ENCODE results near the gene MRPL55. TPM values are rescaled to one million over a fixed set of nuclear protein-coding genes. Genes with fewer than 3 reads are reported as not detected.

MRPL55 gene
- total RNA-seq, 1 donor from 2014 or later = 51.0 TPM

DNA sequence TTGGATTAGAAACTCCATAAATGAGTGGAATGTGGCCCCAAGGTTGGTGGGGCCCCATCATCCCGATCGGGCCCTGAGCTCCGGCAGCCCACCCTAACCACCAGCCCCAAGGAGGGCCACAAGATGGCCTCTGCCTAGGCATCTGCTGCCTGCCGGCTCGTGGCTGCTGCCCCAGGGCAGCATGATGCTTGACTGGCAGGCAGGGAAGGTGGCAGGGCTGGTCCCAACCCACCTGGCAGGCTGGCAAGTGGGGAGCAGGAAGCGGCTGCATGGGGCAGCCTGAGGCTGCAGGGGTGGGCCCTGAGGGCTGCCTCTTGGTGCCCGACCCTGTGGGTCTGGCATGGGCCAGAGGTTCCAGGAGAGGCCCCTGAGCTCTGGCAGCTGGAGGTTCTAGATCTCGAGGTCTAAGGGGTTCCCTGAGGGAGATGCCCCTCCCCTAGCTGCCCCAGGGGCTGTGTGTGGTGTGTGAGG, 39.9 kb upstream of the MRPL55 start:
- intact Hi-C loops (cut with micrococcal nuclease) = no loop called here
- H3K9me3 ChIP-seq (replicated peaks) = no peaks in the 10 kb centered on the region
- no peaks in the 10 kb centered on the region for H3K27me3 ChIP-seq (ENCODE audit: low read depth)
- H3K36me3 ChIP-seq = peaks cover 37% of the 10 kb centered on the region
- TF ChIP-seq, protein P1, sequence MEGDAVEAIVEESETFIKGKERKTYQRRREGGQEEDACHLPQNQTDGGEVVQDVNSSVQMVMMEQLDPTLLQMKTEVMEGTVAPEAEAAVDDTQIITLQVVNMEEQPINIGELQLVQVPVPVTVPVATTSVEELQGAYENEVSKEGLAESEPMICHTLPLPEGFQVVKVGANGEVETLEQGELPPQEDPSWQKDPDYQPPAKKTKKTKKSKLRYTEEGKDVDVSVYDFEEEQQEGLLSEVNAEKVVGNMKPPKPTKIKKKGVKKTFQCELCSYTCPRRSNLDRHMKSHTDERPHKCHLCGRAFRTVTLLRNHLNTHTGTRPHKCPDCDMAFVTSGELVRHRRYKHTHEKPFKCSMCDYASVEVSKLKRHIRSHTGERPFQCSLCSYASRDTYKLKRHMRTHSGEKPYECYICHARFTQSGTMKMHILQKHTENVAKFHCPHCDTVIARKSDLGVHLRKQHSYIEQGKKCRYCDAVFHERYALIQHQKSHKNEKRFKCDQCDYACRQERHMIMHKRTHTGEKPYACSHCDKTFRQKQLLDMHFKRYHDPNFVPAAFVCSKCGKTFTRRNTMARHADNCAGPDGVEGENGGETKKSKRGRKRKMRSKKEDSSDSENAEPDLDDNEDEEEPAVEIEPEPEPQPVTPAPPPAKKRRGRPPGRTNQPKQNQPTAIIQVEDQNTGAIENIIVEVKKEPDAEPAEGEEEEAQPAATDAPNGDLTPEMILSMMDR (IDR thresholded peaks at IDR 0.05; ENCODE audit: borderline replicate concordance) = no peak
- DNase-seq = no peak
- H3K4me3 ChIP-seq = peak overlapping the region; percentile 59
- H3K27ac ChIP-seq (replicated peaks) = peak overlapping the region; percentile 90
- peaks cover 77% of the 10 kb centered on the region for H3K4me1 ChIP-seq

DNA sequence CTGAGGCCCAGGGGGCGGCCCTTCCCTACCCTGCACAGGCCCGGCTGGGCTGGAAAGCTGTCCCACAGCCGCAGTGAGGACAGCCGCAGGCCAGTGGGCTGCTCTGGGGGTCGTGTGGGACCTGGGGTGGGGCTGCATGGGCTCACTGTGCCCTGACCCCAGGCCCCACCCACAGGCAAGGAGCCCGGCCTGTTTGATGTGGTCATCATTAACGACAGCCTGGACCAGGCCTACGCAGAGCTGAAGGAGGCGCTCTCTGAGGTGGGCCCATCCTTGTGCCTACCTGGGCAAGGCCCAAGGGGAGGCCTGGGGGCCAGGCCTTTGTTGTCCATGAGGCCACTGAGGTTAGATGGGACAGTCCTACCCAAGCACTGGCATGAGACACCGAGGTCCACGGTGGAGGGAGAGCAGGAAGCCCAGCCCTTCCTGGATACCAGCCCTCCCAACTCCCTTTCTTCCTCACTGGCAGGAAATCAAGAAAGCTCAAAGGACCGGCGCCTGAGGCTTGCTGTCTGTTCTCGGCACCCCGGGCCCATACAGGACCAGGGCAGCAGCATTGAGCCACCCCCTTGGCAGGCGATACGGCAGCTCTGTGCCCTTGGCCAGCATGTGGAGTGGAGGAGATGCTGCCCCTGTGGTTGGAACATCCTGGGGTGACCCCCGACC, 39.2 kb upstream of the MRPL55 start:
- no peaks in the 10 kb centered on the region for H3K9me3 ChIP-seq (replicated peaks)
- peaks cover 83% of the 10 kb centered on the region for H3K4me1 ChIP-seq
- peaks cover 37% of the 10 kb centered on the region for H3K36me3 ChIP-seq
- peak overlapping the region; percentile 90 for H3K27ac ChIP-seq (replicated peaks)
- H3K27me3 ChIP-seq (ENCODE audit: low read depth) = no peaks in the 10 kb centered on the region
- TF ChIP-seq, protein P1 (IDR thresholded peaks at IDR 0.05; ENCODE audit: borderline replicate concordance) = no peak
- intact Hi-C loops (cut with micrococcal nuclease) = no loop called here
- H3K4me3 ChIP-seq = peak overlapping the region; percentile 59
- DNase-seq = no peak

DNA sequence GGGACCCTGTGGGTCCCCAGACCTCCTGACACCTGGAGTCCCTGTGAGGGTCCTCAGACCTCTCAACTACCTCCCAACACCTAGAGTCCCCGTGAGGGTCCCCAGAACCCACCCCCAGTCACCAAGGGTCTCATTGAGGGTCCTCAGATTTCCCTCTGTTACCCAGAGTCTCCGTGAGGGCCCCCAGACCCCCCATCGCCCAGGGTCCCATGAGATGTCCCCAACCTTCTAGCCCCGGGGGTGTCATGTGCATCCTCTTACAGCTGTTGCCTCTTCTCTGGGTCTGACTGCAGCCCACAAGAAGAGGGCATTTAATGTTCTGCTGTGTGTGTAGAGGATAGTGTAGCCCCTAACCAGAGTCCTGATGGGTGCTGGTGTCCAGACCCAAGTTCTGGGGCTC, 38.7 kb upstream of the MRPL55 start:
- H3K9me3 ChIP-seq (replicated peaks) = no peaks in the 10 kb centered on the region
- peak overlapping the region; percentile 90 for H3K27ac ChIP-seq (replicated peaks)
- no peak for DNase-seq
- intact Hi-C loops (cut with micrococcal nuclease) = no loop called here
- TF ChIP-seq, protein P1 (IDR thresholded peaks at IDR 0.05; ENCODE audit: borderline replicate concordance) = no peak
- no peak overlapping the region for H3K4me3 ChIP-seq
- peaks cover 89% of the 10 kb centered on the region for H3K4me1 ChIP-seq
- H3K27me3 ChIP-seq (ENCODE audit: low read depth) = no peaks in the 10 kb centered on the region
- peaks cover 37% of the 10 kb centered on the region for H3K36me3 ChIP-seq

DNA sequence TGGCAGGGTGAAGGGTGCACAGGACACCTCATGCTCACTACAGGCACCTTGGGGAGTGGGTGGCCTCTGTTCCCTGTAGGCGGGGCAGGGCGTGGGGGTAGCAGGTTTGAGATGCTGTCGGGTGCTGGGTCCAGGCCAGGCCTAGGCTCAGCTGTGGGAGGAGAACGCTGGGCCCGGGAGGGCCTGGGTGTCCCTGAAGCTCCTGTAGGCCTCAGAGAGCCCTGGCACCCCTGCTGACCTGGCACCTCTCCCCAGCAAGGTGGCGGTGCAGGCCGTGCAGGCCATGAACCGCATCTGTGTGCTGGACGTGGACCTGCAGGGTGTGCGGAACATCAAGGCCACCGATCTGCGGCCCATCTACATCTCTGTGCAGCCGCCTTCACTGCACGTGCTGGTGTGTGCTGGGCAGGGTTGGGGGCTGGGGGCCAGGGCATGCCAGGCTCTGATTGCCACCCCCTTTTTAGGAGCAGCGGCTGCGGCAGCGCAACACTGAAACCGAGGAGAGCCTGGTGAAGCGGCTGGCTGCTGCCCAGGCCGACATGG, 38.1 kb upstream of the MRPL55 start:
- Histone ChIP-seq H3K27ac (replicated peaks) (no peak overlapping the region), H3K36me3 (peaks cover 37% of the 10 kb centered on the region), H3K4me3 (no peak overlapping the region), H3K4me1 (peaks cover 92% of the 10 kb centered on the region), H3K27me3 (ENCODE audit: low read depth) (no peaks in the 10 kb centered on the region), H3K9me3 (replicated peaks) (no peaks in the 10 kb centered on the region)
- TF ChIP-seq, protein P1 (IDR thresholded peaks at IDR 0.05; ENCODE audit: borderline replicate concordance) = no peak
- intact Hi-C loops (cut with micrococcal nuclease) = no loop called here
- no peak for DNase-seq

DNA sequence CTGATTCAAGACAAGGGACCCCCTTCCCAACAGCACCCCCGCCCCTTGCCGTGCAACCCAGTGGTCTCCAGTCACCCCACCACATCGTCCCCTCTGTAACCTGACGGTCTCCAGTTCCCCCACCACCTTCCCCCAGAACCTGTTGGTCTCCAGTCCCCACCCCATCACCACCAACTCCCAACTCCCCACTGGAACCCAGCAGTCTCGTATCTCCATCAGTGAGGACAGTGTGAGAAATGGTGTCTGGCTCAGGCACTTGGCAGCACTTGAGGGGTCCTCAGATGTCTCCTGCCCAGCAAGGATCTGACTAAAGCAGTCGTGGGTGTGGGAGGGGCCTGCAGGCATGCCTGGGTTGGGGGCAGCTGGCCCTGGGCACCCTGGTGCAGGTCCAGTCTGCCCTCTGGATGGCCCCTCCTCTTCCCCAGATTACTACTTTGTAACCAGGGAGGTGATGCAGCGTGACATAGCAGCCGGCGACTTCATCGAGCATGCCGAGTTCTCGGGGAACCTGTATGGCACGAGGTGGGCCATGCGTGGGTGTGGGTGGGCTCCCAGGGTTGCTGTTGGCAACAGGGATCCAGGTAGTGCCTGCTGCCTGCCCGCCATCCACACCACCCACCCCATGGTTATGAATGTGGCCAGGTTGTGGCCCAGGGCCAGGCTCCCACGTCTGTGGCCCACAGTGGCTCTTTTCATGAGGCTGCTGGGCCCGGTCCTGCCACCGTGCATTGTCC, 37.5 kb upstream of the MRPL55 start:
- intact Hi-C loops (cut with micrococcal nuclease) = no loop called here
- no peak overlapping the region for H3K4me3 ChIP-seq
- peaks cover 92% of the 10 kb centered on the region for H3K4me1 ChIP-seq
- H3K36me3 ChIP-seq = peaks cover 37% of the 10 kb centered on the region
- H3K9me3 ChIP-seq (replicated peaks) = no peaks in the 10 kb centered on the region
- H3K27me3 ChIP-seq (ENCODE audit: low read depth) = no peaks in the 10 kb centered on the region
- TF ChIP-seq, protein P1 (IDR thresholded peaks at IDR 0.05; ENCODE audit: borderline replicate concordance) = no peak
- no peak overlapping the region for H3K27ac ChIP-seq (replicated peaks)
- DNase-seq = no peak
